Measurements from ENCODE around the gene LUC7L3. TPM values are rescaled to one million over a fixed set of nuclear protein-coding genes. Genes with fewer than 3 reads are reported as not detected.

LUC7L3 gene
- total RNA-seq, 1 experiment from 2014 or later, result 184 TPM

- TF ChIP-seq CBX3 (IDR thresholded peaks at IDR 0.05; ENCODE audit: low read depth), result no peak
- no peak for TF ChIP-seq SIN3A (IDR thresholded peaks at IDR 0.05; ENCODE audit: low read depth)
- no peak for TF ChIP-seq JUND (IDR thresholded peaks at IDR 0.05)
- TF ChIP-seq SRF (IDR thresholded peaks at IDR 0.05; ENCODE audit: low read depth), result no peak
- no peak for TF ChIP-seq ZNF274 (IDR thresholded peaks at IDR 0.05; ENCODE audit: low read depth, low read length)
- TF ChIP-seq ATF3 (IDR thresholded peaks at IDR 0.05), result no peak
- TF ChIP-seq REST (IDR thresholded peaks at IDR 0.05; ENCODE audit: low read depth), result no peak
- no peak for TF ChIP-seq MAX (IDR thresholded peaks at IDR 0.05)
- no peak for TF ChIP-seq CTCF (IDR thresholded peaks at IDR 0.05 in 2 of 3, conservative IDR thresholded peaks at IDR 0.05 in 1 of 3; ENCODE audit: borderline replicate concordance in 1 of 3, insufficient read depth in 1 of 3, low read depth in 2 of 3, low read length in 2 of 3)
- no peak for TF ChIP-seq CEBPB (IDR thresholded peaks at IDR 0.05; ENCODE audit: low read depth)
- H3K4me1 ChIP-seq (ENCODE audit: control insufficient read depth in 1 of 2, insufficient read depth in 2 of 2, low read length in 2 of 2), result peaks cover 10% of the 10 kb centered on the region in 2 experiments; a peak in 3 of 4 replicates
- ATAC-seq (no peak), DNase-seq (ENCODE audit: low read depth, low spot score) (no peak)
- H3K4me3 ChIP-seq (replicated peaks in 1 of 2; ENCODE audit: low read depth in 1 of 2, low read length in 2 of 2), result no peak overlapping the region
- no peaks in the 10 kb centered on the region for H4K20me1 ChIP-seq (ENCODE audit: insufficient read depth)
- intact Hi-C loops (cut with micrococcal nuclease), result no loop called here
- no peaks in the 10 kb centered on the region for H3K27me3 ChIP-seq (ENCODE audit: insufficient read depth, low read length)
- no peaks in the 10 kb centered on the region for H3K36me3 ChIP-seq (ENCODE audit: control insufficient read depth in 1 of 2, insufficient read depth in 2 of 2, low read length in 2 of 2)
- no peaks in the 10 kb centered on the region for H3K9me2 ChIP-seq (ENCODE audit: insufficient read depth)
- ChIA-PET POLR2A (no interaction called here), CTCF (interaction anchor here (1.2 kb wide), 1 partner anchor 13 kb away, joined by 9 read pairs; no protein-coding TSS in a partner anchor), RAD21 (ENCODE audit: low non-redundant PET in 1 of 2, low total read pairs in 2 of 2, uncharacterized antibody in 2 of 2, unreplicated experiment in 2 of 2) (no interaction called here)
- BruUV-seq (replicated peaks), result no TSS peak
- H3K27ac ChIP-seq (ENCODE audit: low read depth, low read length), result no peak overlapping the region
- H3K4me2 ChIP-seq (ENCODE audit: low read length), result no peak overlapping the region
- no peak overlapping the region for H3K9ac ChIP-seq (ENCODE audit: low read length)
- no peak overlapping the region for H2AFZ ChIP-seq (ENCODE audit: low read depth, low read length, poor library complexity, severe bottlenecking)
- no peaks in the 10 kb centered on the region for H3K9me3 ChIP-seq (ENCODE audit: control insufficient read depth in 1 of 2, insufficient read depth in 1 of 2, low read depth in 1 of 2, low read length in 2 of 2)
- H3K79me2 ChIP-seq (ENCODE audit: insufficient read depth, low read length), result no peaks in the 10 kb centered on the region
These were observed 50.5 kb downstream of the LUC7L3 start for GRCh38 chr17:50769884-50770283.
